ENCODE measurements around the gene NAALADL1.
A peak's percentile ranks its signal among the peaks of the same experiment; 100 is the strongest.

The NAALADL1 gene

DNA sequence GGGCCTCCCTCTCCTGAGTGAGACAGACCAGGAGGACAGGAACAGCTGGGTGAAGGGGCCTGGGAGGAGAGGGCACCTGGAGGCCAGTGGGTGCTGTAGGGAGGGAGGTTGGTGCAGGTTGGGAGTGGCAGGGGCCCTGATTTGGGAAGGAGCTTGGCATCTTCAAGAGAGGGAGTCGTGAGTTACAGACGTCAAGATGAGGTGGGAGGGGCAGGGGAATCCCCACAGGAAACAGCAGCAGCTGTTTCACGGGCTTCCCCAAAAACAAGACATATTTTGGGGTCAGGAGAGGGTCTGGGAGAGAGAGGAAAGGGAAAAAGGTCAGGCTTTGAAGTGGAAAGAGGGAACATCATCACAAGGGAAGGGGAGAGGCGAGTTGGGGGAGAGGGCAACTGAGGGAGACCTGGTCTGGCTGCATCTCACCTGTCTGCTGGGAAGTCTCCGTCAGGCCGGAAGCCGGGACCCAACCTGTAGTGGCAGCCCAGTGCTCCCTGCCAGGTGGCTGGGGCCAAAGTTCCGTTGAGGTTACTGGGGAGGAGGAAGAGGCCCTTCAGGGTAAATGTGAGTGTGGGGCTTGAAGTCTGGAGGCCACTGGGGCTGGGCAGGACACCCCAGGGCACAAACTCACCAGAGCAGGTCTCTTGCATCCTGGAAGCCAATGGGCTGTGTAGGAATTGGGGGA is 4.4 kb downstream of the NAALADL1 start:
- H2BK5ac ChIP-seq (ENCODE audit: low read depth, low read length, poor library complexity, severe bottlenecking) = no peak overlapping the region
- DNase-seq = no peak
- H3K4me1 ChIP-seq (ENCODE audit: control insufficient read depth, insufficient read depth, low read depth, low read length) = peaks cover 5% of the 10 kb centered on the region
- H3K9me3 ChIP-seq (ENCODE audit: control insufficient read depth, low read length) = no peaks in the 10 kb centered on the region
- no peak overlapping the region for H2BK12ac ChIP-seq (ENCODE audit: low read length in 2 of 2)
- no peak overlapping the region for H2BK15ac ChIP-seq (ENCODE audit: low read depth, poor library complexity, severe bottlenecking)
- no peak overlapping the region for H3K14ac ChIP-seq (ENCODE audit: low read length in 2 of 2)
- H3K79me1 ChIP-seq (replicated peaks; ENCODE audit: low read length, poor library complexity, severe bottlenecking) = no peaks in the 10 kb centered on the region
- no peak overlapping the region for H3K4me3 ChIP-seq (ENCODE audit: insufficient read depth in 1 of 2, low read depth in 1 of 2, low read length in 2 of 2)
- no peak overlapping the region for H4K8ac ChIP-seq (ENCODE audit: low read length)
- no peak overlapping the region for H4K91ac ChIP-seq (ENCODE audit: low read length)
- H3K4ac ChIP-seq (ENCODE audit: low read depth in 1 of 2, low read length in 2 of 2) = no peak overlapping the region
- H3K36me3 ChIP-seq (ENCODE audit: control insufficient read depth in 1 of 2, insufficient read depth in 2 of 2, low read depth in 1 of 2, low read length in 2 of 2) = no peaks in the 10 kb centered on the region
- H3K27me3 ChIP-seq (ENCODE audit: control insufficient read depth in 1 of 2, insufficient read depth in 1 of 2, low read length in 2 of 2) = peaks cover 22 to 28% of the 10 kb centered on the region in 2 experiments
- 62% methylated on average over 8 of the region's 8 CpGs for WGBS
- no peak overlapping the region for H2AFZ ChIP-seq (ENCODE audit: low read depth, low read length)
- H3K18ac ChIP-seq (ENCODE audit: low read depth in 1 of 2, low read length in 2 of 2) = no peak overlapping the region
- no peak overlapping the region for H2BK120ac ChIP-seq (ENCODE audit: low read depth, low read length)
- no peak overlapping the region for H2AK5ac ChIP-seq (ENCODE audit: low read length, severe bottlenecking)
- no peak overlapping the region for H3K27ac ChIP-seq (ENCODE audit: low read length, poor library complexity, severe bottlenecking)
- H3K9ac ChIP-seq (ENCODE audit: low read length) = no peak overlapping the region
- no peak overlapping the region for H3K23ac ChIP-seq (ENCODE audit: low read length in 2 of 2)
- no peak overlapping the region for H3K4me2 ChIP-seq (ENCODE audit: low read length, poor library complexity, severe bottlenecking)

GRCh38 chr11:65051398-65051858 is 6.9 kb downstream of the NAALADL1 start:
- Histone ChIP-seq H3K4me3 (ENCODE audit: insufficient read depth in 1 of 2, low read depth in 1 of 2, low read length in 2 of 2) (no peak overlapping the region), H3K36me3 (ENCODE audit: control insufficient read depth in 1 of 2, insufficient read depth in 2 of 2, low read depth in 1 of 2, low read length in 2 of 2) (peaks cover under 1 to 5% of the 10 kb centered on the region in 2 experiments), H3K27ac (ENCODE audit: low read length, poor library complexity, severe bottlenecking) (no peak overlapping the region), H3K14ac (ENCODE audit: low read length in 2 of 2) (no peak overlapping the region), H3K4me2 (ENCODE audit: low read length, poor library complexity, severe bottlenecking) (no peak overlapping the region), H2BK15ac (ENCODE audit: low read depth, poor library complexity, severe bottlenecking) (no peak overlapping the region), H4K91ac (ENCODE audit: low read length) (no peak overlapping the region), H3K23ac (ENCODE audit: low read length in 2 of 2) (no peak overlapping the region), H3K4ac (ENCODE audit: low read depth in 1 of 2, low read length in 2 of 2) (no peak overlapping the region), H3K9ac (ENCODE audit: low read length) (no peak overlapping the region), H2AFZ (ENCODE audit: low read depth, low read length) (no peak overlapping the region), H2BK5ac (ENCODE audit: low read depth, low read length, poor library complexity, severe bottlenecking) (no peak overlapping the region), H3K9me3 (ENCODE audit: control insufficient read depth, low read length) (no peaks in the 10 kb centered on the region), H3K18ac (ENCODE audit: low read depth in 1 of 2, low read length in 2 of 2) (no peak overlapping the region), H4K8ac (ENCODE audit: low read length) (no peak overlapping the region), H3K79me1 (replicated peaks; ENCODE audit: low read length, poor library complexity, severe bottlenecking) (peaks cover 2% of the 10 kb centered on the region), H2BK12ac (ENCODE audit: low read length in 2 of 2) (no peak overlapping the region), H3K4me1 (ENCODE audit: control insufficient read depth, insufficient read depth, low read depth, low read length) (peaks cover 3% of the 10 kb centered on the region), H2BK120ac (ENCODE audit: low read depth, low read length) (no peak overlapping the region), H3K27me3 (ENCODE audit: control insufficient read depth in 1 of 2, insufficient read depth in 1 of 2, low read length in 2 of 2) (peaks cover 22 to 25% of the 10 kb centered on the region in 2 experiments), H2AK5ac (ENCODE audit: low read length, severe bottlenecking) (no peak overlapping the region)
- 88% methylated on average over 8 of the region's 9 CpGs for WGBS
- DNase-seq = no peak

DNA sequence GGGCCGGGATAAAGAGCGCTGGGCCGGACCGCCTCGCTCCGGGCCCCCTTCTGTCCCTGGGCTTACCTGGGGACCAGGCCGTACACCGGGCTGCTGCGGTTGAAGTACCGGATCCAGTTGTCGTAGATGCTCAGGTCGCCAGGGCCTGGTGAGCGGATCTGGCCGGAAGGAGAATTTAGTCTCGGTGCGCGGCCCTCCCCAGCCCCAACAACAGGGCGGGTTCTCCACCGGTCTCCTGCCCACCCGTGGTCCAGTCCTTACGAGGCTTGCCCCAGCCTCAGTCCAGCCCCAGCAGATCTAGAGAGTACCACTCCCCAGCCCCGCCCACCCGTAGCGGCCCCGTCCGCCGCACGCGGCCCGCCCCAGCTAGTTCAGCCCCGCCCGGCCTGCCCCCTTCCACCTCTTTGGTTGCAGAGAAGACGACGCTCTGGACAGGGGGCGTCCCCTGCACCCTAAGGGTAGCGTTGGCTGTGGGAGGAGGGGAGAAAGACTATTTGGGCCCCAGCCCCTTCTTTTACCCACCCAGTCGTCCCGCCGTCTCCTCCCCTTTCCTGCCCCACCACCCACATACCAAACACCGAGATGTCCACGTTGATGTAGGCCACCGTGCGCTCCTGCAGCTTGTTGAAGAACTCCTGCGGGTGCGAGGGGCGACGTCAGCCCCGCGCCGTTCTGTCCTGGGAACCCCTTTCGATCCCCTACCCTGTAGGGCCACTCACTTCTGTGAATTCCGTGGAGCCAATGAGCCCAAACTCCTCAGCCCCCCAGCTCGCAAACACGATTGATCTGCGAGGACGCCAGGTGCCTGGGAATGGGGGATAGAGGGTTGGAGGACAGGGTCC is 10.6 kb downstream of the NAALADL1 start:
- no peak overlapping the region for H2BK12ac ChIP-seq (ENCODE audit: low read length in 2 of 2)
- H3K36me3 ChIP-seq (ENCODE audit: control insufficient read depth in 1 of 2, insufficient read depth in 2 of 2, low read depth in 1 of 2, low read length in 2 of 2) = peaks cover 25 to 33% of the 10 kb centered on the region in 2 experiments
- peaks cover 27% of the 10 kb centered on the region for H3K79me1 ChIP-seq (replicated peaks; ENCODE audit: low read length, poor library complexity, severe bottlenecking)
- H2BK15ac ChIP-seq (ENCODE audit: low read depth, poor library complexity, severe bottlenecking) = no peak overlapping the region
- no peak overlapping the region for H2AK5ac ChIP-seq (ENCODE audit: low read length, severe bottlenecking)
- H2AFZ ChIP-seq (ENCODE audit: low read depth, low read length) = peak overlapping the region; percentile 33
- H4K91ac ChIP-seq (ENCODE audit: low read length) = no peak overlapping the region
- peak overlapping the region in 1 of 2 experiments; percentile 57 for H3K18ac ChIP-seq (ENCODE audit: low read depth in 1 of 2, low read length in 2 of 2)
- H4K8ac ChIP-seq (ENCODE audit: low read length) = peak overlapping the region; percentile 72
- no peak overlapping the region for H3K23ac ChIP-seq (ENCODE audit: low read length in 2 of 2)
- no peak overlapping the region for H3K4ac ChIP-seq (ENCODE audit: low read depth in 1 of 2, low read length in 2 of 2)
- peaks cover 3% of the 10 kb centered on the region in 2 experiments for H3K27me3 ChIP-seq (ENCODE audit: control insufficient read depth in 1 of 2, insufficient read depth in 1 of 2, low read length in 2 of 2)
- no peak for DNase-seq
- 50% methylated on average over 36 of the region's 56 CpGs for WGBS
- H3K9me3 ChIP-seq (ENCODE audit: control insufficient read depth, low read length) = no peaks in the 10 kb centered on the region
- H3K4me1 ChIP-seq (ENCODE audit: control insufficient read depth, insufficient read depth, low read depth, low read length) = peaks cover 8% of the 10 kb centered on the region
- H2BK5ac ChIP-seq (ENCODE audit: low read depth, low read length, poor library complexity, severe bottlenecking) = no peak overlapping the region
- no peak overlapping the region for H3K14ac ChIP-seq (ENCODE audit: low read length in 2 of 2)
- H3K9ac ChIP-seq (ENCODE audit: low read length) = peak overlapping the region; percentile 82
- H2BK120ac ChIP-seq (ENCODE audit: low read depth, low read length) = no peak overlapping the region
- peak overlapping the region in 1 of 2 experiments; percentile 77 for H3K4me3 ChIP-seq (ENCODE audit: insufficient read depth in 1 of 2, low read depth in 1 of 2, low read length in 2 of 2)
- H3K27ac ChIP-seq (ENCODE audit: low read length, poor library complexity, severe bottlenecking) = no peak overlapping the region
- no peak overlapping the region for H3K4me2 ChIP-seq (ENCODE audit: low read length, poor library complexity, severe bottlenecking)

DNA sequence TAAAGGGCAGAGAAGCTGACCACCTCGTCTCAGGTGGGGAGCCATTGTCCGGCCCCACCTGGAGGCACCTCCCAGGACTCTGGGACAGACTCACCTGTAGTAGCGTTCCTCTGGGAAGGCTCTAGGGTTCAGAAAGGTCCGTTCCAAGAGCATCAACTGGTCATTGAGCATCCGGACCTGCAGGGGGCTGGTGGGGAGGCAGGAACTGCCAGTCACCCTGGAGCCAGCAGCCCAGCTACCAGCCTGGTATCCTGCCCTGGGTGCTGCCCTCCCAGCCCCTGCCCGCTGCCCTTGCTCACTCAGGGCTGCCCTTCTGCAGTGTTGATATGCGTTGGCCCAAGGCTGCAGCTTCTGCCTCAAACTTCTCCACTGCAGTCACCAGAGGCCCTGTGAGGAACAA is 12.6 kb downstream of the NAALADL1 start:
- Histone ChIP-seq H3K36me3 (ENCODE audit: control insufficient read depth in 1 of 2, insufficient read depth in 2 of 2, low read depth in 1 of 2, low read length in 2 of 2) (peaks cover 25 to 33% of the 10 kb centered on the region in 2 experiments), H3K27me3 (ENCODE audit: control insufficient read depth in 1 of 2, insufficient read depth in 1 of 2, low read length in 2 of 2) (no peaks in the 10 kb centered on the region), H2BK12ac (ENCODE audit: low read length in 2 of 2) (no peak overlapping the region), H3K9me3 (ENCODE audit: control insufficient read depth, low read length) (no peaks in the 10 kb centered on the region), H4K8ac (ENCODE audit: low read length) (no peak overlapping the region), H2AK5ac (ENCODE audit: low read length, severe bottlenecking) (no peak overlapping the region), H3K4me1 (ENCODE audit: control insufficient read depth, insufficient read depth, low read depth, low read length) (peaks cover 13% of the 10 kb centered on the region), H3K18ac (ENCODE audit: low read depth in 1 of 2, low read length in 2 of 2) (no peak overlapping the region), H2BK15ac (ENCODE audit: low read depth, poor library complexity, severe bottlenecking) (no peak overlapping the region), H3K23ac (ENCODE audit: low read length in 2 of 2) (no peak overlapping the region), H2BK120ac (ENCODE audit: low read depth, low read length) (no peak overlapping the region), H4K91ac (ENCODE audit: low read length) (no peak overlapping the region), H3K14ac (ENCODE audit: low read length in 2 of 2) (no peak overlapping the region), H3K27ac (ENCODE audit: low read length, poor library complexity, severe bottlenecking) (no peak overlapping the region), H2BK5ac (ENCODE audit: low read depth, low read length, poor library complexity, severe bottlenecking) (no peak overlapping the region), H2AFZ (ENCODE audit: low read depth, low read length) (no peak overlapping the region), H3K9ac (ENCODE audit: low read length) (no peak overlapping the region), H3K4me3 (ENCODE audit: insufficient read depth in 1 of 2, low read depth in 1 of 2, low read length in 2 of 2) (no peak overlapping the region), H3K79me1 (replicated peaks; ENCODE audit: low read length, poor library complexity, severe bottlenecking) (peaks cover 37% of the 10 kb centered on the region), H3K4ac (ENCODE audit: low read depth in 1 of 2, low read length in 2 of 2) (no peak overlapping the region), H3K4me2 (ENCODE audit: low read length, poor library complexity, severe bottlenecking) (no peak overlapping the region)
- 96% methylated on average over 7 of the region's 7 CpGs for WGBS
- DNase-seq = no peak

Data from mesenchymal stem cell (in vitro differentiated cells and primary cell).